Prostate gland (tissue), 2 donors: ENCODE results near the gene CTRB2. TPM values are rescaled to one million over a fixed set of nuclear protein-coding genes. Genes with fewer than 3 reads are reported as not detected.
"Not testable (repeated sequence)": the region's sequence is repeated elsewhere in the genome, so short reads cannot be mapped to it uniquely, and the experiment has no call there.

Experiments used
- DNase-seq: peaks from one replicate; pipeline ENCODE4 v3.0.0-alpha.2; 2019; ENCODE audit warnings: low spot score
- H3K27ac ChIP-seq, 2 donors: fragments of 200-600 bp; sonication (generic); 2 replicates each; pipeline ENCODE4 v1.5.1; 2017 to 2019
- H3K27me3 ChIP-seq: fragments of 200-600 bp; sonication (generic); replicated peaks from 2 replicates; pipeline ENCODE4 v1.5.1; 2019; ENCODE audit not compliant: insufficient read depth
- H3K36me3 ChIP-seq, 2 donors: fragments of 200-600 bp; sonication (generic); 1 replicate in 1 of 2; 2 replicates in 1 of 2; pipeline versions ENCODE4 v1.5.1 to v1.8.1; 2017 to 2019
- H3K4me1 ChIP-seq: fragments of 200-600 bp; sonication (generic); replicated peaks from 2 replicates; pipeline ENCODE4 v1.5.1; 2019
- H3K4me3 ChIP-seq, 2 donors: fragments of 200-600 bp; sonication (generic); 2 replicates each; pipeline ENCODE4 v1.5.1; 2017 to 2019
- H3K9me3 ChIP-seq: fragments of 200-600 bp; sonication (generic); 2 replicates; pipeline ENCODE4 v1.5.1; 2017
- POLR2A ChIP-seq: fragments of 450-650 bp; IDR thresholded peaks from one replicate; pipeline ENCODE4 v1.6.1; 2016; ENCODE audit warnings: antibody characterized with exemption, mild to moderate bottlenecking
- POLR2AphosphoS5 ChIP-seq: sonication (generic); formaldehyde crosslinking; IDR thresholded peaks from one replicate; pipeline ENCODE4 v1.6.1; 2017; ENCODE audit warnings: antibody characterized with exemption
- WGBS: methylation state at CpG from one replicate; pipeline ENCODE4 v1.1.5; 2018; 5-methylcytosine and 5-hydroxymethylcytosine counted together
- intact Hi-C: fragments of 100-400 bp; cut with DNase I; formaldehyde crosslinking; loops from one replicate; pipeline ENCODE4 v1.14.2; 2022
- total RNA-seq, 2 donors: library from RNA; depleted of rRNA; stranded (reverse); fragments of >200 nt; gene quantifications; one replicate each; pipeline ENCODE4 v1.1.0, GENCODE V29; 2016
- TF ChIP-seq, protein P1 (sequence below), 4 experiments: fragments of 200-600 bp in 2 of 4; fragments of 450-650 bp in 2 of 4; sonication (generic) in 2 of 4; IDR thresholded peaks; 1 replicate in 3 of 4; 2 replicates in 1 of 4; pipeline ENCODE4 v1.5.1; 2016 to 2019; ENCODE audit warnings: antibody characterized with exemption in 4 of 4, mild to moderate bottlenecking in 2 of 4, moderate library complexity in 2 of 4

The CTRB2 gene
- total RNA-seq, 2 donors from 2014 or later = not detected

DNA sequence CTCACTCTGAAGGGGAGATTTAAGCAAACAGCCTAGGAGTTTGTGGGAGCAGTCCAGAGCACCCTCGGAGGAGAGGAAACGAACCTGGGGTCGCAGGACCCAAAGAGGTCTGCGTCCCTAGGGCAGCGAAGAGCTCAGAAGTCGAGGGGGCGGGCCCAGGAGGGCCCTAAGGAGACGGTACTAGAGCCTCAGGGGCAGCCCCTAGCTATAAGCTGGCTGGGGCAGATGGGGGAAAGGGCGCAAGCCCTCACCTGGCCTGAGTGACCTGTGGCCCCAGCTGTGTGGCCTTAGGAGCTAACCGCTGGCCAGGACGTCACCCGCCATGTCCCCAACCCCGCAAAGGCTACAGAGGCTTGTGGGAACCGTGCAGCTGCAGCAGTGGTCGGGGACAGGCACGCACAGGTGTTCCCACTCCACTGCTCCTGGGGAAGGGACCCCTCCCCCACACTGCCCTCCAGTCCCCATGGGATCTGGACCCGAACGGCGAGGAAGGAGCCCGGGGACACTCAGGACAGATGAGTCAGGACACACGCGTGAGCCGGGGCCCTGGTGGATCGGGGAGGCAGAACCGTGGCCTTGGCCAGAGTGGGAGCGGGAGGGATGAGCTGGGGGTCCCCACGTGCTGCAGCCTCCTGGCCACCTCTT, 2.0 kb upstream of the CTRB2 start:
- H3K4me3 ChIP-seq = no peak overlapping the region
- no peaks in the 10 kb centered on the region for H3K9me3 ChIP-seq
- intact Hi-C loops = no loop called here
- no peak overlapping the region for H3K27ac ChIP-seq
- no peaks in the 10 kb centered on the region for H3K27me3 ChIP-seq
- WGBS = 86% methylated on average over 23 of the region's 27 CpGs
- H3K4me1 ChIP-seq = no peaks in the 10 kb centered on the region
- no peaks in the 10 kb centered on the region for H3K36me3 ChIP-seq
- TF ChIP-seq POLR2AphosphoS5 = no peak
- TF ChIP-seq, protein P1, sequence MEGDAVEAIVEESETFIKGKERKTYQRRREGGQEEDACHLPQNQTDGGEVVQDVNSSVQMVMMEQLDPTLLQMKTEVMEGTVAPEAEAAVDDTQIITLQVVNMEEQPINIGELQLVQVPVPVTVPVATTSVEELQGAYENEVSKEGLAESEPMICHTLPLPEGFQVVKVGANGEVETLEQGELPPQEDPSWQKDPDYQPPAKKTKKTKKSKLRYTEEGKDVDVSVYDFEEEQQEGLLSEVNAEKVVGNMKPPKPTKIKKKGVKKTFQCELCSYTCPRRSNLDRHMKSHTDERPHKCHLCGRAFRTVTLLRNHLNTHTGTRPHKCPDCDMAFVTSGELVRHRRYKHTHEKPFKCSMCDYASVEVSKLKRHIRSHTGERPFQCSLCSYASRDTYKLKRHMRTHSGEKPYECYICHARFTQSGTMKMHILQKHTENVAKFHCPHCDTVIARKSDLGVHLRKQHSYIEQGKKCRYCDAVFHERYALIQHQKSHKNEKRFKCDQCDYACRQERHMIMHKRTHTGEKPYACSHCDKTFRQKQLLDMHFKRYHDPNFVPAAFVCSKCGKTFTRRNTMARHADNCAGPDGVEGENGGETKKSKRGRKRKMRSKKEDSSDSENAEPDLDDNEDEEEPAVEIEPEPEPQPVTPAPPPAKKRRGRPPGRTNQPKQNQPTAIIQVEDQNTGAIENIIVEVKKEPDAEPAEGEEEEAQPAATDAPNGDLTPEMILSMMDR (IDR thresholded peaks at IDR 0.05) = no peak
- no peak for TF ChIP-seq POLR2A
- DNase-seq = no peak

DNA sequence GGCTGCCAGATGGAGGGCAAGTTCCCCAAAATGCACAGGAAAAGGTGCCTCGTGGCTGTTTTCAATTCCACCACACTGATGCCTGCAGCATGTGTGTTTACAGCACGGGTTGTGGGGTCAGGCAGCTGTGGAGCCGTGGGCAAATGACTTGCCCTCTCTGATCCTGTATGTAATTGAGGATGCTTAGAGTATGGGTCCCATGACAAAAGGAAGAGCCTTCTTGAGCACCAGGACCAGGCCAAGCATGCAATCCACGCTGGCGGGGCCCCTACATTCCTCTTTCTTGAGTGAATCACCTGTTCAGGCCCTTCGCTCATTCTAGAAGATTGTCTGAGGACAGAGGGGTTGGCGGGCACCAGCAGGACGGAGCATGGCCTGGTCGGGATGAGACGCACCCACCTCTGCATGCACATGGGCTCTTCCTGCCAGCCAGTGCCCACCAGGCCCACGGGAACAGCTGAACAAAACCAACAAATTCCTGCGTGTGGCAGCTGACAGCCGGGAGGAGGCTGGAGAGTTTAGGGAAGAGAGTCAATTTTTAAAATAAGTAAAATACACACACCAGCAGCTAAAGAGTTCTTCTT, 1.4 kb upstream of the CTRB2 start:
- no peaks in the 10 kb centered on the region for H3K36me3 ChIP-seq
- no peaks in the 10 kb centered on the region for H3K27me3 ChIP-seq
- intact Hi-C loops = no loop called here
- TF ChIP-seq, protein P1 (IDR thresholded peaks at IDR 0.05) = no peak
- TF ChIP-seq POLR2A (no peak), POLR2AphosphoS5 (no peak)
- 76% methylated on average over 13 of the region's 13 CpGs for WGBS
- no peak overlapping the region for H3K27ac ChIP-seq
- DNase-seq = no peak
- H3K4me3 ChIP-seq = no peak overlapping the region
- H3K4me1 ChIP-seq = no peaks in the 10 kb centered on the region
- H3K9me3 ChIP-seq = no peaks in the 10 kb centered on the region

DNA sequence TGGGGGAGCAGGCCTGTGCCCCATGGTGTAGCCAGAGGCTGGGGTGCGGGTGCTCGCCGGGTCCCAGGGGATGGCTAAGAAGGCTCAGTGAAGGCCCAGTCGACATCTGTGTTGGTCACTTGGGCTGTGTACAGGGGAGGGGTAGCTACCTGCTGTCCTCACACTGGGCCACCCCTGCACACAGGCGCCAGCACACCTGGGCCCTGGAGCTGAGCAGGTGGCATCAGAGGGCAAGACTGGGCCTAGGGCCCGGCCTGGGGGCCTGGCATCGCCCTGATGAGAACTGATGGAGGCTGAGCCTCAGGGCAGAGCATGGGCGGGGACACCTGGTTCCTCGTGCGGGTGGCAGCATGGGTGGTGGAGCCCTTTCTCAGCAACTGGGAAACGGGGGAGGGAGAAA, 870 bp upstream of the CTRB2 start:
- intact Hi-C loops = loop anchor here (2.0 kb wide), 1 partner anchor 17 kb away; no protein-coding TSS in a partner anchor
- 92% methylated on average over 11 of the region's 11 CpGs for WGBS
- no peaks in the 10 kb centered on the region for H3K36me3 ChIP-seq
- no peaks in the 10 kb centered on the region for H3K4me1 ChIP-seq
- no peak for DNase-seq
- TF ChIP-seq POLR2AphosphoS5 (no peak), POLR2A (no peak)
- TF ChIP-seq, protein P1 (IDR thresholded peaks at IDR 0.05) = no peak
- H3K4me3 ChIP-seq = no peak overlapping the region
- H3K9me3 ChIP-seq = no peaks in the 10 kb centered on the region
- H3K27me3 ChIP-seq = no peaks in the 10 kb centered on the region
- no peak overlapping the region for H3K27ac ChIP-seq

DNA sequence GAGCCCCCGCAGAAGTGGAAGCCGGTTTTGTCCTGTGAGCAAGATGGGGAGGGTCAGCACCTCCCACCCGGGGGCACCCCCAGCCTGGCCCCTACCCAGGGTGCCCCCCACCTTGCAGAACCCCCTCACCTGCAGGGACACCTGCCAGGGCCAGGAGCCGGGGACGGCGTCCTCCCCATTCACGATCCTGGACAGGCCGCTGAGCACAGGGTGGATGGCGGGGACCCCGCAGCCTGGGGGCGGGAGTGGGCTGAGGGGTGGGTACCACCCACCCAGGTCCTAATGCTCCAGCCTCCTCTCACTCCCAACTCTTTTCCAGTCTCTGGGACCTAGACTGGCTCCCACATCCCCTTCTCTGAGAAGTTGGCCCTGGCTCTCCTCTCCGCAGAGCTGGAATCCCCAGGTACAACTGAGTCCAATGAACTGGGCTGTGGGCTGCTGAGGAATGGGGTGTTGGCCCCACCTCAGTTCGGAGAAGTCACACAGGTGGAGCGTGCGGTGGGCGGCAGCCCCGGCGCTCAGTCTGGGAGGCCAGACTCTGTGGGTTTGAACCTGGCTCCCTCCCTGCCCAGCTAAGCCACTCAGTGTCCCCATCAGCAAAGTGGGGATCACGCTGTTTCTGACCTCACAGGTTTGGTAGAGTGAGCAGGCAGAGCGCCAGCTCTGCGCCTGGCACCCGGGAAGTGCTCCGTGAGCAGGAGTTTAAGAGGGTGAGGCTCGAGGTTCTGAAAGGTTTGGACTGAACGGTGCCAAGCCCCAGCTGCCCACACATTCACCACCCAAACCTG, 806 bp downstream of the CTRB2 start:
- H3K4me3 ChIP-seq, H3K9me3 ChIP-seq, H3K36me3 ChIP-seq, H3K4me1 ChIP-seq, H3K27me3 ChIP-seq, H3K27ac ChIP-seq, DNase-seq: not testable (repeated sequence)
- intact Hi-C loops = loop anchor here (2.0 kb wide), 1 partner anchor 19 kb away; no protein-coding TSS in a partner anchor
- 82% methylated on average over 17 of the region's 25 CpGs for WGBS

DNA sequence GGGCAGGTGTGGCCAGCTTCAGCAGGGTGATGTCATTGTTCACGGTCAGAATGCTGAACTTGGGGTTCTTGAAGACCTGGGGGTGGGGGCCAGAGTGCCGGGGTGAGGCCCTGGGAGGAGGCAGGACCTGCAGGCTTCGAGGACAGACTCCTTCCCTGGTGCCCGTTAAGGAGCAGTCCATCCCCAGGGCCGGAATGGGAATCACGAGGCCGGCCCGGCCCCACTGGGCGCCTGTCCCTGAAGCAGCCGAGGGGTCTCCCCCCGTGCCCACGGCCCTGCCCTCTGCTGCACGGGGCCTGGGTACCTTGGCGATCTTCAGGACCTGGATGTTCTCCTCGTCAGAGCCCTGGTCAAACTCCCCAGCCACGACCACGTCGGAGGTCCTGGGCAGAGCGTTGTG, 1.5 kb downstream of the CTRB2 start:
- intact Hi-C loops, DNase-seq, H3K36me3 ChIP-seq, H3K4me3 ChIP-seq, H3K27me3 ChIP-seq, H3K27ac ChIP-seq, H3K9me3 ChIP-seq, H3K4me1 ChIP-seq: not testable (repeated sequence)
- 95% methylated on average over 11 of the region's 19 CpGs for WGBS

DNA sequence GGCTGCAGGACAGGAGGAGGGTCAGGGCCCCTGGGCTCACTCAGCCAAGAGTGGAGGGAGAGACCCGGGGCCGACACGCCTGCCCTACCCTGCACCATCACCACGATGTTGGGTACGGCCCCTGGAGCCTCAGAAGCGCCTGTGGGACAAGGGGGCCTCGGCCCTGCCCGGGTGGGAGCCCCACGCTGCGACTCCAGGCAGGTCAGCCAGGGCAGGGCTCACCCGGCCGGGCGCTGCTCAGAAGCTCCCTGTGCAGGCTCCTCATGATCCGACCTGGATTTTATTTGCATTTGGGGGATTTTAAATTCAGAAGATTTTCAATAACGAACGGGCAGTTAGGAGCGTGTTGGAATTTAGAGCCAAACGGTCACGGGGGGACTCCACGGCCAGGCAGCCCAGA, 2.1 kb downstream of the CTRB2 start:
- H3K9me3 ChIP-seq, H3K4me1 ChIP-seq, H3K27me3 ChIP-seq, H3K27ac ChIP-seq, DNase-seq, H3K36me3 ChIP-seq, intact Hi-C loops, H3K4me3 ChIP-seq: not testable (repeated sequence)
- WGBS = no CpG with 5 or more reads among the region's 20 CpGs
